Uterus (tissue), 4 donors: ENCODE results near the gene ITGB1. TPM values are rescaled to one million over a fixed set of nuclear protein-coding genes. Genes with fewer than 3 reads are reported as not detected.
A peak's percentile ranks its signal among the peaks of the same experiment; 100 is the strongest.

Source experiments
- DNase-seq, 2 donors: peaks; one replicate each; pipeline ENCODE4 v3.0.0-alpha.2; 2019 to 2020
- H3K27ac ChIP-seq, 2 donors: fragments of 200-600 bp; sonication (generic); 1 replicate in 1 of 2; 2 replicates in 1 of 2; pipeline ENCODE4 v1.5.1; 2016 to 2018
- H3K27me3 ChIP-seq, 2 donors: fragments of 200-600 bp; sonication (generic); one replicate each; pipeline ENCODE4 v1.5.1; 2018 to 2019; ENCODE audit warnings: control low read depth in 1 of 2
- H3K36me3 ChIP-seq, 2 donors: fragments of 200-600 bp; sonication (generic); one replicate each; pipeline ENCODE4 v1.5.1; 2019; ENCODE audit warnings: control low read depth in 1 of 2
- H3K4me1 ChIP-seq, 2 donors: fragments of 200-600 bp; sonication (generic); one replicate each; pipeline ENCODE4 v1.5.1; 2018 to 2019; ENCODE audit warnings: control low read depth in 1 of 2
- H3K4me3 ChIP-seq, 2 donors: fragments of 200-600 bp; sonication (generic); 1 replicate in 1 of 2; 2 replicates in 1 of 2; pipeline ENCODE4 v1.5.1; 2018 to 2019; ENCODE audit warnings: mild to moderate bottlenecking in 1 of 2
- H3K9me3 ChIP-seq, 2 donors: fragments of 200-600 bp; sonication (generic); one replicate each; pipeline ENCODE4 v1.5.1; 2019; ENCODE audit warnings: control low read depth in 1 of 2
- CTCF ChIP-seq, 4 experiments: fragments of 200-600 bp in 2 of 4; fragments of 450-650 bp in 2 of 4; sonication (generic) in 2 of 4; IDR thresholded peaks; one replicate each; pipeline ENCODE4 v1.5.1; 2016 to 2019; ENCODE audit warnings: antibody characterized with exemption in 4 of 4, mild to moderate bottlenecking in 2 of 4, moderate library complexity in 1 of 4
- POLR2A ChIP-seq, 2 donors: fragments of 450-650 bp; IDR thresholded peaks; one replicate each; pipeline ENCODE4 v1.6.1; 2016; ENCODE audit warnings: antibody characterized with exemption in 2 of 2, mild to moderate bottlenecking in 1 of 2, moderate library complexity in 1 of 2
- intact Hi-C: fragments of 100-400 bp; cut with DNase I; formaldehyde crosslinking; loops from one replicate; pipeline ENCODE4 v1.15.1; 2023; ENCODE audit warnings: low total_unique reads
- total RNA-seq, 4 donors: library from RNA; depleted of rRNA in 3 of 4; stranded (reverse); fragments of >200 nt in 3 of 4; gene quantifications; one replicate each; pipeline versions ENCODE4 v1.1.0 to v1.2.4, GENCODE V29; 2014 to 2023
- donor health status: DM: yes; HTN: yes; CAD: no.

The ITGB1 gene
- total RNA-seq, 4 donors from 2014 or later, result 484 to 1,046 (median 601) TPM

GRCh38 chr10:32982911-32983909 lies 25.2 kb upstream of the ITGB1 start:
- H3K27ac ChIP-seq, result peak overlapping the region; percentile 93 to 98
- H3K9me3 ChIP-seq, result no peaks in the 10 kb centered on the region
- no peaks in the 10 kb centered on the region for H3K36me3 ChIP-seq
- no peak overlapping the region for H3K4me3 ChIP-seq
- peaks cover 0 to 6% of the 10 kb centered on the region in 2 donors for H3K4me1 ChIP-seq
- no peak for TF ChIP-seq POLR2A (IDR thresholded peaks at IDR 0.05)
- no peak for TF ChIP-seq CTCF (IDR thresholded peaks at IDR 0.05)
- intact Hi-C loops, result no loop called here
- no peaks in the 10 kb centered on the region for H3K27me3 ChIP-seq
- peak in 1 of 2 donors; percentile 60 for DNase-seq

DNA sequence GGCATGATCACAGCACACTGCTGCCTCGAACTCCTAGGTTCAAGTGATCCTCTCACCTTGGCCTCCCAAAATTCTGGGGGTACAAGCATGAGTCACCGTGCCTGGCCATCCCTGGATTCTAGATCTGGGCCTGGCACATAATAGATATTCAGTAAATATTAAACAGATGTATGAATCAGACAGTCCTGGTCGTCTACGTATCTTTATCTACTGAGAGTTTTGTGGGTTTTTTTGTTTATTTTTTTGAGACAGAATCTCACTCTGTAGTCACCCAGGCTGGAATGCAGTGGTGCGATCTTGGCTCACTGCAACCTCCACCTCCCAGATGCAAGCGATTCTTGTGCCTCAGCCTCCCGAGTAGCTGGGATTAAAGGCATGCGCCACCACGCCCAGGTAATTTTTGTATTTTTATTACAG lies 24.3 kb upstream of the ITGB1 start:
- intact Hi-C loops, result no loop called here
- H3K9me3 ChIP-seq, result no peaks in the 10 kb centered on the region
- TF ChIP-seq POLR2A (IDR thresholded peaks at IDR 0.05) (no peak), CTCF (IDR thresholded peaks at IDR 0.05) (no peak)
- H3K4me1 ChIP-seq, result peaks cover 0 to 6% of the 10 kb centered on the region in 2 donors
- H3K4me3 ChIP-seq, result no peak overlapping the region
- no peaks in the 10 kb centered on the region for H3K27me3 ChIP-seq
- H3K36me3 ChIP-seq, result no peaks in the 10 kb centered on the region
- peak overlapping the region; percentile 93 to 98 for H3K27ac ChIP-seq
- no peak for DNase-seq

GRCh38 chr10:32981760-32982159 lies 23.7 kb upstream of the ITGB1 start:
- Histone ChIP-seq H3K36me3 (no peaks in the 10 kb centered on the region), H3K4me3 (no peak overlapping the region), H3K27me3 (no peaks in the 10 kb centered on the region), H3K27ac (peak overlapping the region; percentile 93 to 98), H3K9me3 (no peaks in the 10 kb centered on the region), H3K4me1 (peaks cover 0 to 6% of the 10 kb centered on the region in 2 donors)
- DNase-seq, result peak; percentile 46 to 65
- intact Hi-C loops, result no loop called here
- TF ChIP-seq CTCF (IDR thresholded peaks at IDR 0.05) (no peak), POLR2A (IDR thresholded peaks at IDR 0.05) (peak in 1 of 2 donors; percentile 12)

DNA sequence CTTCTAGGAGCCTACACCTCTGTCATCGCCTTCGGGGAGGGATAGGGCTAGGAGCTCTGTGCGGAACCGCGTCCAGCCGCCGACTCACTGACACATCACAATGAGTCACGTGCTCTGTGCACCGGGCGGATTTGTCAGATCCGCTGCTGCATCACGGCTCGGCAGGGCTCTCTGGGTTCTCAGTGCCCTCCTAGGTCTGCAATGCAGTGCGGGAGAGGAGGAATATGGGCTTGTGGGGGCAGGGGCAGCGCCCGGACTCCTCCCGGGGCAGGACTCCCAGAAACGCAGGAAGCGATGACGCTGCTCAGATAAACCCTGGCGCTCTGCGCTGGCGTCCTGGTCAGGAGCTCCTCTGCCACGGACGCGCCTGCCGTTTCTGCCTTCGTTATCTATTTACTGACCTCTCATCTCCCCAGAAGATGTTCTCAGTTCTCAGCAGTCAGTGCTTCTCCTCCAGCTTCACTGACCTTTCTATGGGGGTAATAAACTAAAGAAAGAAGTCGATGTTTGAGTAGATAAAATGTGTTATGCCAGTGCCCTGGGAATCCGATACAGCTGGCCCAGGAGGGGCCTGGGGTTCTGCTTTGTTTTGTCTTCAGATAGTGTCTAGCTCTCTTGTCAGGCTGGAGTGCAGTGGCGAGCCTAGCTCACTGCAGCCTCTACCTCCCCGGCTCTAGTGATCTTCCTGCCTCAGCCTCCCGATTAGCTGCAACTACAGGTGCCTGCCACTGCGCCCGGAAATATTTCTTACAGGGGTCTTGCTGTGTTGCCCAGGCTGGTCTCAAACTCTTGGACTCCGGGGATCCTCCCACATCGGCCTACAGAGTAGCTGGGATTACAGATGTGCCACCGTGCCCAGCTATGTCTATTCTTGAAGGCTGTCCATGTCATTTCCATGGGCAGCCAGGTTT lies 22.8 kb upstream of the ITGB1 start:
- Histone ChIP-seq H3K4me1 (peaks cover 0 to 6% of the 10 kb centered on the region in 2 donors), H3K36me3 (no peaks in the 10 kb centered on the region), H3K4me3 (peak overlapping the region; percentile 42 to 47), H3K27me3 (no peaks in the 10 kb centered on the region), H3K27ac (peak overlapping the region; percentile 93 to 98), H3K9me3 (no peaks in the 10 kb centered on the region)
- DNase-seq, result peak; percentile 87 to 95
- TF ChIP-seq POLR2A (IDR thresholded peaks at IDR 0.05) (peak; percentile 65 to 75), CTCF (IDR thresholded peaks at IDR 0.05) (peak in 1 of 4 experiments; percentile 11)
- intact Hi-C loops, result no loop called here
